Spleen (tissue), 11 donors: Measurements from ENCODE around the gene THAP4. TPM values are rescaled to one million over a fixed set of nuclear protein-coding genes. Genes with fewer than 3 reads are reported as not detected.

ENCODE experiments used
- DNase-seq: peaks from one replicate; pipeline ENCODE4 v3.0.0-alpha.2; 2020
- H3K27ac ChIP-seq, 8 donors: fragments of 200-600 bp; sonication (generic) in 7 of 8; 1 replicate in 4 of 8; 2 replicates in 4 of 8; pipeline versions ENCODE4 v1.5.0 to v1.8.0; 2016 to 2021; ENCODE audit warnings: inconsistent platforms in 4 of 8, mild to moderate bottlenecking in 4 of 8, moderate library complexity in 1 of 8
- H3K27me3 ChIP-seq, 7 donors: fragments of 200-600 bp; sonication (generic) in 6 of 7; replicated peaks in 1 of 7; 1 replicate in 4 of 7; 2 replicates in 3 of 7; pipeline versions ENCODE4 v1.5.0 to v1.8.0; 2016 to 2021; ENCODE audit warnings: inconsistent platforms in 3 of 7, mild to moderate bottlenecking in 1 of 7
- H3K36me3 ChIP-seq, 6 donors: fragments of 200-600 bp; sonication (generic) in 5 of 6; 1 replicate in 4 of 6; 2 replicates in 2 of 6; pipeline versions ENCODE4 v1.5.0 to v1.8.0; 2016 to 2021; ENCODE audit warnings: inconsistent platforms in 2 of 6
- H3K4me1 ChIP-seq, 6 donors: fragments of 200-600 bp; sonication (generic) in 5 of 6; 1 replicate in 3 of 6; 2 replicates in 3 of 6; pipeline versions ENCODE4 v1.5.0 to v1.8.0; 2016 to 2021; ENCODE audit warnings: inconsistent platforms in 3 of 6
- H3K4me3 ChIP-seq, 8 donors: fragments of 200-600 bp; sonication (generic) in 7 of 8; 1 replicate in 4 of 8; 2 replicates in 4 of 8; pipeline versions ENCODE4 v1.5.0 to v1.8.0; 2016 to 2021; ENCODE audit warnings: inconsistent platforms in 4 of 8, mild to moderate bottlenecking in 4 of 8, moderate library complexity in 2 of 8
- H3K9me3 ChIP-seq, 8 donors: fragments of 200-600 bp; sonication (generic) in 7 of 8; 1 replicate in 4 of 8; 2 replicates in 4 of 8; pipeline versions ENCODE4 v1.5.0 to v1.8.0; 2016 to 2021; ENCODE audit warnings: inconsistent platforms in 4 of 8
- CTCF ChIP-seq, 11 experiments: fragments of 200-600 bp in 7 of 11; fragments of 450-650 bp in 4 of 11; sonication (generic) in 4 of 11; IDR thresholded peaks in 8 of 11; conservative IDR thresholded peaks in 3 of 11; 1 replicate in 7 of 11; 2 replicates in 4 of 11; pipeline versions ENCODE4 v1.4.0 to v1.8.0; 2016 to 2021; ENCODE audit warnings: antibody characterized with exemption in 11 of 11, inconsistent platforms in 4 of 11, mild to moderate bottlenecking in 1 of 11
- POLR2A ChIP-seq, 3 donors: fragments of 450-650 bp; IDR thresholded peaks; one replicate each; pipeline ENCODE4 v1.5.1; 2017; ENCODE audit warnings: antibody characterized with exemption in 3 of 3, mild to moderate bottlenecking in 1 of 3
- POLR2AphosphoS5 ChIP-seq, 3 donors: sonication (generic); formaldehyde crosslinking; IDR thresholded peaks; one replicate each; pipeline ENCODE4 v1.5.1; 2017; ENCODE audit warnings: antibody characterized with exemption in 3 of 3
- WGBS, 5 donors: extraction: QIAGEN DNeasy Blood & Tissue Kit in 3 of 5; methylation state at CpG; one replicate each; pipeline versions ENCODE4 v1.1.5 to v1.1.7; 2013 to 2018; 5-methylcytosine and 5-hydroxymethylcytosine counted together
- intact Hi-C: fragments of 100-400 bp; cut with DNase I; formaldehyde crosslinking; loops from one replicate; pipeline ENCODE4 v1.15.0; 2023; ENCODE audit warnings: low total_unique reads
- polyA plus RNA-seq, 3 donors: library from polyadenylated mRNA; stranded (reverse); fragments of 200-250 nt; gene quantifications; one replicate each; pipeline ENCODE4 v1.2.1, GENCODE V29; 2013
- total RNA-seq, 7 donors: library from RNA; depleted of rRNA in 3 of 7; stranded (reverse); fragments of >200 nt in 3 of 7; fragmentation: NEBNext Ultra II Directional in 4 of 7; extraction: Animal tissue kit (Norgen Biotek cat#: 25700) in 4 of 7; gene quantifications; one replicate each; pipeline versions ENCODE4 v1.1.0 to v1.2.1, GENCODE V29; 2016 to 2021
- donor health status: healthy with polysubstance abuse.
- donor health status: DM: no; HTN: no; CAD: no; lungs with moderate emphysema.
- donor health status: DM: no; HTN: no; CAD: no.
- donor health status: Bipolar disorder and iron deficiency.
- donor health status: healthy.
- donor health status: DM: no; HTN: no; CAD: no.
- donor health status: DM: yes; HTN: yes; CAD: no.

THAP4 gene
- total and polyA plus RNA-seq, 10 donors = 21.0 to 31.5 (median 27.8) TPM

GRCh38 chr2:241660593-241661213 is 23.7 kb upstream of the THAP4 start:
- Histone ChIP-seq H3K36me3 (peaks cover 0 to 82% (median 50%) of the 10 kb centered on the region in 6 donors), H3K4me1 (no peaks in the 10 kb centered on the region), H3K27me3 (no peaks in the 10 kb centered on the region), H3K27ac (no peak overlapping the region), H3K9me3 (no peaks in the 10 kb centered on the region), H3K4me3 (no peak overlapping the region)
- TF ChIP-seq POLR2AphosphoS5 (IDR thresholded peaks at IDR 0.05) (peak in 1 of 3 donors; percentile 12), POLR2A (IDR thresholded peaks at IDR 0.05) (no peak)
- intact Hi-C loops = no loop called here
- DNase-seq = no peak
- WGBS, 5 donors = 95 to 98% (median 95%) methylated on average over 14 of the region's 14 CpGs

DNA sequence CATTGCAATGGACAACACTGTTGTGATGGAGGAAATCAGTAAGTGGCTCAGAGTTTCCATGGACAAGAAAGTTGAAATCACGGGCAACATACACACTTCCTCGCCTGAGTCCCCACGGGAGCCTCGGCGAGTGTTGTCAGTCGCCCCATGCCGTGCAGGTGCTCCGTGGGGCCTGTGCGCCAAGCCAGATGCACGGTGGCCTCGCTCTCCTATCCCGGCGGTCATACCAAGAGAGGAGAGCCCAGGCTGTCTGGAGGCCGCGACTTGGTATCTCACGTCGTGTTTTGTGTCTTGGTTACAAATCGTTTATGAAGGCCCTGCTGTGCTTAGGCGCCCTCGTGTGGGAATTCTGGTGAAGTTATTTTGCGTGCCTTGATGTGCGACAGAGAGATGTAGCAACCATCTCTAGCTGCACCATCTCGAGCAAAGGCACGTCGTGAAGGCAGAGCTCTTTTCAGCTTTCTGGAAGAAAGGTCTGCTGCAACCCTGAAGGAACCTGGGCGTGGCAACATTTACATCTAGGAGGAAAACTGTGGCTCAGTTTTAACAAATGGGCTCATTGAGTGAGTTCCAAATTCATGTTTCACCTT is 22.3 kb upstream of the THAP4 start:
- Histone ChIP-seq H3K27me3 (no peaks in the 10 kb centered on the region), H3K4me3 (no peak overlapping the region), H3K36me3 (peaks cover 6 to 95% (median 65%) of the 10 kb centered on the region in 6 donors), H3K9me3 (no peaks in the 10 kb centered on the region), H3K4me1 (no peaks in the 10 kb centered on the region), H3K27ac (no peak overlapping the region)
- TF ChIP-seq POLR2A (IDR thresholded peaks at IDR 0.05) = no peak
- TF ChIP-seq CTCF (IDR thresholded peaks at IDR 0.05 in 8 of 11, conservative IDR thresholded peaks at IDR 0.05 in 3 of 11) = peak in 7 of 11 experiments; percentile 17 to 51 (median 34)
- TF ChIP-seq POLR2AphosphoS5 (IDR thresholded peaks at IDR 0.05) = peak in 2 of 3 donors; percentile 15 to 59
- intact Hi-C loops = no loop called here
- DNase-seq = no peak
- 68 to 77% (median 72%) methylated on average over 14 to 26 of the region's 26 CpGs for WGBS, 5 donors

GRCh38 chr2:241658296-241658695 is 21.3 kb upstream of the THAP4 start:
- intact Hi-C loops = no loop called here
- no peak for DNase-seq
- H3K4me1 ChIP-seq = no peaks in the 10 kb centered on the region
- no peaks in the 10 kb centered on the region for H3K9me3 ChIP-seq
- H3K36me3 ChIP-seq = peaks cover 6 to 98% (median 74%) of the 10 kb centered on the region in 6 donors
- no peaks in the 10 kb centered on the region for H3K27me3 ChIP-seq
- 79 to 95% (median 82%) methylated on average over 4 to 5 of the region's 5 CpGs for WGBS, 5 donors
- no peak overlapping the region for H3K4me3 ChIP-seq
- H3K27ac ChIP-seq = no peak overlapping the region
- no peak for TF ChIP-seq POLR2A (IDR thresholded peaks at IDR 0.05)
- TF ChIP-seq CTCF (IDR thresholded peaks at IDR 0.05 in 8 of 11, conservative IDR thresholded peaks at IDR 0.05 in 3 of 11) = no peak

DNA sequence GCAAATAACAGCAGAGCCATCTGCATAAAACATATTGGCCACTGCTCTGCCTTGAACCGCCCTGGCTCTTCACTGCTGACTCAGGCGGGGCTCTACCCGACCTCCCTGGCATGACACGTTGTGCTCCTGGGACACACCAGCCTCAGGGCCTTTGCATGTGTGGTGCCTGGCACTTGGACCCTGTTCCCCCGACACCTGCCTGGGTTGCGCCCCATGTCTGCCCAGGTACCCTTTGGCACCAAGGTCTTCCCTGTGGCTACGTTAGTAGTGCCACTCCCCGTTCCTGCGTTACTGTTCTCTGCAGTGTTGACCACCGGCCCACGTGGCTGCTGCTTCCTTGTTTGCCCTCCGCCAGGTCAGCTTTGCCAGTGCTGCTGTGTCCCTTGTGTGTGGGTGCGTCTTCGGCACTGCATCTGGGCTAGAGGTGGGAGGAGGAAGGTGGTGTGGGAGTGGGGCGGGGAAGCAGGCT is 20.9 kb upstream of the THAP4 start:
- no peak for DNase-seq
- peaks cover 6 to 100% (median 78%) of the 10 kb centered on the region in 6 donors for H3K36me3 ChIP-seq
- intact Hi-C loops = no loop called here

More for the DNA sequence above, 20.9 kb upstream of the THAP4 start:
- no peak overlapping the region for H3K4me3 ChIP-seq
- no peak for TF ChIP-seq CTCF (IDR thresholded peaks at IDR 0.05 in 8 of 11, conservative IDR thresholded peaks at IDR 0.05 in 3 of 11)
- peak in 1 of 3 donors; percentile 37 for TF ChIP-seq POLR2AphosphoS5 (IDR thresholded peaks at IDR 0.05)
- H3K27ac ChIP-seq = no peak overlapping the region
- H3K9me3 ChIP-seq = no peaks in the 10 kb centered on the region
- no peaks in the 10 kb centered on the region for H3K27me3 ChIP-seq
- WGBS, 5 donors = 92 to 95% (median 94%) methylated on average over 11 to 15 of the region's 15 CpGs
- no peaks in the 10 kb centered on the region for H3K4me1 ChIP-seq
